HepG2 (cell line): ENCODE measurements around the gene PCDHGA9. TPM values are rescaled to one million over a fixed set of nuclear protein-coding genes. Genes with fewer than 3 reads are reported as not detected.

Experiments used
- ATAC-seq: fragments of 200-7000 bp; cut with Tn5 transposase; 3 replicates; pipeline ENCODE4 v1.9.1; 2020; ENCODE audit warnings: mild to moderate bottlenecking, moderate library complexity
- BruUV-seq: library from RNA; stranded (reverse); fragments of 400-500 nt; replicated peaks from 2 replicates; lab custom pipeline; 2021; lab: Mats Ljungman, UMichigan
- CTCF ChIA-PET: fragments of 300-600 bp; formaldehyde crosslinking; extraction: SDS; loops from one replicate; lab custom pipeline; 2021; ENCODE audit warnings: low total read pairs, inconsistent platforms, low intra/inter-chr PET ratio; lab: Yijun Ruan, JAX
- POLR2A ChIA-PET: fragments of 350-600 bp; sonication (Branson Sonifier 250); formaldehyde crosslinking; loops from one replicate; lab custom pipeline; 2020; ENCODE audit warnings: antibody characterized with exemption, inconsistent platforms; lab: Yijun Ruan, JAX
- DNase-seq: peaks from one replicate; pipeline ENCODE4 v3.0.0-alpha.2; 2015; ENCODE audit warnings: low spot score
- FAIRE-seq: peaks from 3 replicates; lab custom pipeline; 2011; peaks lifted over from hg19 to GRCh38; lab: Jason Lieb, UNC
- H2AFZ ChIP-seq: one replicate; pipeline ENCODE4 v1.6.1; 2011; ENCODE audit warnings: low read length, inconsistent platforms
- H3K27ac ChIP-seq: fragments of 300-600 bp; 3 replicates; pipeline ENCODE4 v1.8.0; 2011; ENCODE audit warnings: mixed run types, mild to moderate bottlenecking, mixed read lengths, low read length, inconsistent platforms; ENCODE audit not compliant: insufficient read depth; ENCODE audit errors: extremely low read length
- H3K27me3 ChIP-seq, 2 experiments: fragments of 200-600 bp in 1 of 2; 2 replicates in 1 of 2; 3 replicates in 1 of 2; pipeline versions ENCODE4 v1.6.0 to v1.8.0; 2011; ENCODE audit warnings: low read length in 2 of 2, mild to moderate bottlenecking in 2 of 2, moderate library complexity in 2 of 2, inconsistent platforms in 1 of 2; ENCODE audit not compliant: insufficient read depth in 2 of 2, control insufficient read depth in 1 of 2
- H3K36me3 ChIP-seq, 2 experiments: fragments of 200-600 bp in 1 of 2; replicated peaks in 1 of 2; 2 replicates in 1 of 2; 3 replicates in 1 of 2; pipeline versions ENCODE4 v1.5.1 to v1.8.0; 2011; ENCODE audit warnings: low read length in 2 of 2, inconsistent platforms in 1 of 2; ENCODE audit not compliant: insufficient read depth in 2 of 2, control insufficient read depth in 1 of 2
- H3K4me1 ChIP-seq: 2 replicates; pipeline ENCODE4 v1.5.1; 2012; ENCODE audit warnings: low read length, inconsistent platforms; ENCODE audit not compliant: insufficient read depth
- H3K4me2 ChIP-seq: 2 replicates; pipeline ENCODE4 v1.6.0; 2011; ENCODE audit warnings: low read depth, low read length, inconsistent platforms
- H3K4me3 ChIP-seq, 3 experiments: fragments of 200-600 bp in 1 of 3; sonication (generic), shearing (Covaris generic) in 1 of 3; replicated peaks in 1 of 3; 2 replicates each; pipeline ENCODE4 v1.5.1; 2011 to 2016; ENCODE audit warnings: low read length in 3 of 3, inconsistent platforms in 2 of 3, low read depth in 2 of 3, mild to moderate bottlenecking in 2 of 3, control low read depth in 1 of 3, mixed read lengths in 1 of 3; ENCODE audit not compliant: insufficient read depth in 1 of 3
- H3K79me2 ChIP-seq: one replicate; pipeline ENCODE4 v1.6.1; 2011; ENCODE audit warnings: low read length, inconsistent platforms; ENCODE audit not compliant: insufficient read depth
- H3K9ac ChIP-seq: 2 replicates; pipeline ENCODE4 v1.6.0; 2011; ENCODE audit warnings: mild to moderate bottlenecking, low read depth, low read length, inconsistent platforms; ENCODE audit not compliant: insufficient read depth
- H3K9me3 ChIP-seq: 2 replicates; pipeline ENCODE4 v1.5.1; 2012; ENCODE audit warnings: mild to moderate bottlenecking, low read length
- H4K20me1 ChIP-seq: 2 replicates; pipeline ENCODE4 v1.6.0; 2011; ENCODE audit warnings: inconsistent platforms, mild to moderate bottlenecking, low read length, moderate library complexity; ENCODE audit not compliant: insufficient read depth
- BCLAF1 ChIP-seq: fragments of 450-650 bp; IDR thresholded peaks from 2 replicates; pipeline ENCODE4 v1.6.1; 2017; ENCODE audit warnings: mild to moderate bottlenecking
- EEA1 ChIP-seq: sonication (generic); formaldehyde crosslinking; IDR thresholded peaks from 2 replicates; pipeline ENCODE4 v1.5.1; 2020; ENCODE audit warnings: mild to moderate bottlenecking, missing genetic modification reagents, borderline replicate concordance
- GTF2F1 ChIP-seq: fragments of 150-350 bp; IDR thresholded peaks from 2 replicates; pipeline ENCODE4 v1.6.1; 2014; ENCODE audit warnings: low read length
- GTF3A ChIP-seq: sonication (generic); formaldehyde crosslinking; conservative IDR thresholded peaks from 2 replicates; pipeline ENCODE4 v1.4.0; 2020; ENCODE audit warnings: mild to moderate bottlenecking, missing genetic modification reagents
- HNRNPH1 ChIP-seq: fragments of 200-400 bp; formaldehyde crosslinking; optimal IDR thresholded peaks from 2 replicates; pipeline ENCODE3; 2017; ENCODE audit warnings: mild to moderate bottlenecking, low read depth, low read length
- NR0B2 ChIP-seq: sonication (generic); formaldehyde crosslinking; IDR thresholded peaks from 2 replicates; pipeline ENCODE4 v1.4.0; 2020; ENCODE audit warnings: mild to moderate bottlenecking, missing genetic modification reagents
- PHF20 ChIP-seq: sonication (generic); formaldehyde crosslinking; IDR thresholded peaks from 2 replicates; pipeline ENCODE4 v1.5.0; 2020; ENCODE audit warnings: mild to moderate bottlenecking, missing genetic modification reagents
- POLR2G ChIP-seq: fragments of 200-400 bp; formaldehyde crosslinking; IDR thresholded peaks from 2 replicates; pipeline ENCODE4 v1.6.1; 2018; ENCODE audit warnings: mild to moderate bottlenecking, low read depth, low read length, moderate library complexity
- SALL2 ChIP-seq: sonication (generic); formaldehyde crosslinking; IDR thresholded peaks from 2 replicates; pipeline ENCODE4 v1.8.1; 2023; ENCODE audit warnings: mild to moderate bottlenecking, missing genetic modification reagents, inconsistent platforms
- SIN3A ChIP-seq: IDR thresholded peaks from 2 replicates; pipeline ENCODE4 v1.6.1; 2011; ENCODE audit warnings: low read depth, mild to moderate bottlenecking, control low read depth, low read length, borderline replicate concordance
- SOX5 ChIP-seq: IDR thresholded peaks from 2 replicates; pipeline ENCODE4 v1.6.1; 2016; ENCODE audit warnings: borderline replicate concordance
- SSRP1 ChIP-seq: IDR thresholded peaks from 2 replicates; pipeline ENCODE4 v1.6.1; 2016; ENCODE audit warnings: control low read depth
- SUZ12 ChIP-seq: fragments of 150-350 bp; IDR thresholded peaks from 2 replicates; pipeline ENCODE4 v1.6.1; 2014; ENCODE audit warnings: low read depth, low read length
- TBX3 ChIP-seq: fragments of 450-650 bp; IDR thresholded peaks from 2 replicates; pipeline ENCODE4 v1.6.1; 2017; ENCODE audit warnings: antibody characterized with exemption, mild to moderate bottlenecking, inconsistent platforms, borderline replicate concordance
- ZGPAT ChIP-seq: IDR thresholded peaks from 2 replicates; pipeline ENCODE4 v1.6.1; 2016; ENCODE audit warnings: mild to moderate bottlenecking
- ZNF232 ChIP-seq: sonication (generic); formaldehyde crosslinking; IDR thresholded peaks from 2 replicates; pipeline ENCODE4 v1.4.0; 2020; ENCODE audit warnings: missing genetic modification reagents, borderline replicate concordance
- ZNF547 ChIP-seq: sonication (generic); formaldehyde crosslinking; IDR thresholded peaks from 2 replicates; pipeline ENCODE4 v1.5.1; 2020; ENCODE audit warnings: mild to moderate bottlenecking, missing genetic modification reagents
- ZNF574 ChIP-seq: sonication (generic); formaldehyde crosslinking; IDR thresholded peaks from 2 replicates; pipeline ENCODE4 v1.4.0; 2020; ENCODE audit warnings: missing genetic modification reagents
- ZSCAN25 ChIP-seq: sonication (generic); formaldehyde crosslinking; IDR thresholded peaks from 2 replicates; pipeline ENCODE4 v1.8.0; 2022; ENCODE audit warnings: mild to moderate bottlenecking, missing genetic modification reagents
- WGBS: methylation state at CpG from one replicate; pipeline ENCODE4 v1.1.6; 2017; ENCODE audit warnings: low lambda C conversion rate; 5-methylcytosine and 5-hydroxymethylcytosine counted together
- in situ Hi-C: cut with HindIII; loops from 2 replicates; pipeline ENCODE4 v1.10.0; 2017; ENCODE audit warnings: low pct_unique_long_range_greater_than_20kb; ENCODE audit not compliant: extremely low pct_ligation_motif_present
- intact Hi-C: fragments of 100-400 bp; cut with micrococcal nuclease; formaldehyde crosslinking; loops from one replicate; pipeline ENCODE4 v1.10.0; 2022; ENCODE audit not compliant: unreplicated experiment
- polyA plus RNA-seq, 8 experiments: library from polyadenylated mRNA; depleted of rRNA in 3 of 8; stranded (reverse) in 7 of 8; unstranded in 1 of 8; fragments of >200 nt; fragmentation: Illumina TruSeq in 4 of 8; extraction: Trizol in 4 of 8; gene quantifications; 2 replicates each; pipeline versions ENCODE4 v1.2.1 to v1.2.3, GENCODE V29; 2011 to 2016; ENCODE audit warnings: low read depth in 4 of 8, missing spikeins in 1 of 8, mixed read lengths in 1 of 8; ENCODE audit not compliant: insufficient read depth in 1 of 8
- total RNA-seq, 5 experiments: library from RNA; depleted of rRNA; stranded (reverse); fragments of >200 nt; fragmentation: Illumina TruSeq; extraction: Trizol; gene quantifications; 2 replicates each; pipeline ENCODE4 v1.2.3, GENCODE V29; 2016; ENCODE audit warnings: low read depth in 1 of 5

The PCDHGA9 gene
- total and polyA plus RNA-seq, 2 of the 13 experiments (the other 11 are each of a cell fraction or from before 2014, with no cell fraction given), result 0.09 to 0.38 TPM

- no peaks in the 10 kb centered on the region for H3K4me1 ChIP-seq
- no peak for DNase-seq
- WGBS, result 31% methylated on average over 4 of the region's 5 CpGs
- TF ChIP-seq SOX5 (CRISPR knock-in tag) (no peak), TBX3 (no peak), GTF2F1 (no peak), POLR2G (no peak), SIN3A (no peak), ZNF232 (CRISPR knock-in tag) (no peak), HNRNPH1 (no peak), EEA1 (CRISPR knock-in tag) (no peak), SALL2 (CRISPR knock-in tag) (no peak), NR0B2 (no peak), ZNF574 (CRISPR knock-in tag) (no peak), PHF20 (CRISPR knock-in tag) (no peak), SUZ12 (no peak), ZNF547 (CRISPR knock-in tag) (no peak), BCLAF1 (no peak), GTF3A (CRISPR knock-in tag) (no peak), SSRP1 (CRISPR knock-in tag) (no peak), ZSCAN25 (no peak), ZGPAT (CRISPR knock-in tag) (no peak)
- TF ChIP-seq, all 625 proteins: peak for 0
- H3K36me3 ChIP-seq, result no peaks in the 10 kb centered on the region
- H2AFZ ChIP-seq, result no peak overlapping the region
- intact Hi-C loops (loop anchor here (10.0 kb wide), 1 partner anchor 169 kb away; no protein-coding TSS in a partner anchor), in situ Hi-C loops (loop anchor here (10.0 kb wide), 1 partner anchor 169 kb away; no protein-coding TSS in a partner anchor)
- BruUV-seq, result no TSS peak
- POLR2A ChIA-PET, result no interaction called here
- H3K4me3 ChIP-seq, result no peak overlapping the region
- ATAC-seq (no peak), FAIRE-seq (no peak)
- no peaks in the 10 kb centered on the region for H3K27me3 ChIP-seq
- no peak overlapping the region for H3K4me2 ChIP-seq
- no peaks in the 10 kb centered on the region for H3K79me2 ChIP-seq
- no peaks in the 10 kb centered on the region for H4K20me1 ChIP-seq
- peaks cover 26% of the 10 kb centered on the region for H3K9me3 ChIP-seq
- no peak overlapping the region for H3K9ac ChIP-seq
- no peak overlapping the region for H3K27ac ChIP-seq
- CTCF ChIA-PET, result no interaction called here
Measured at GRCh38 chr5:141356133-141356532, 46.4 kb upstream of the PCDHGA9 start.
